K562 (cell line): ENCODE measurements around the gene CALR3. TPM values are rescaled to one million over a fixed set of nuclear protein-coding genes. Genes with fewer than 3 reads are reported as not detected.

ENCODE experiments used
- ATAC-seq: fragments of 200-7000 bp; cut with Tn5 transposase; 3 replicates; pipeline ENCODE4 v1.9.1; 2020; ENCODE audit warnings: moderate library complexity
- BruUV-seq: library from RNA; stranded (reverse); fragments of 400-500 nt; replicated peaks from 2 replicates; lab custom pipeline; 2021; lab: Mats Ljungman, UMichigan
- CTCF ChIA-PET: fragments of 300-600 bp; formaldehyde crosslinking; extraction: SDS; loops from one replicate; lab custom pipeline; 2021; ENCODE audit warnings: low intra/inter-chr PET ratio; lab: Yijun Ruan, JAX
- POLR2A ChIA-PET: fragments of 300-600, 350-650 bp; sonication (Branson Sonifier 250); formaldehyde crosslinking; extraction: SDS; loops from one replicate; lab custom pipeline; 2021; ENCODE audit warnings: antibody characterized with exemption, inconsistent platforms; lab: Yijun Ruan, JAX
- DNase-seq, 4 experiments: peaks; one replicate each; pipeline versions ENCODE4 v3.0.0 to v3.0.0-alpha.2; 2011 to 2018; ENCODE audit warnings: low spot score in 3 of 4, mixed read lengths in 3 of 4; ENCODE audit errors: extremely low read depth in 1 of 4
- FAIRE-seq: peaks from 2 replicates; lab custom pipeline; 2011; peaks lifted over from hg19 to GRCh38; lab: Jason Lieb, UNC
- H2AFZ ChIP-seq: 2 replicates; pipeline ENCODE4 v1.6.0; 2011; ENCODE audit warnings: low read depth, low read length, control low read depth, inconsistent platforms
- H3K27ac ChIP-seq: fragments of 200-600 bp; 3 replicates; pipeline ENCODE4 v1.8.0; 2011; ENCODE audit warnings: low read depth, mild to moderate bottlenecking, control low read depth, inconsistent platforms, low read length, moderate library complexity, mixed read lengths; ENCODE audit errors: extremely low read depth
- H3K27me3 ChIP-seq, 2 experiments: fragments of 300-600 bp in 1 of 2; 2 replicates in 1 of 2; 3 replicates in 1 of 2; pipeline versions ENCODE4 v1.6.0 to v1.8.0; 2011; ENCODE audit warnings: inconsistent platforms in 2 of 2, low read length in 2 of 2, mild to moderate bottlenecking in 1 of 2, mixed read lengths in 1 of 2, moderate library complexity in 1 of 2; ENCODE audit not compliant: control insufficient read depth in 2 of 2, insufficient read depth in 2 of 2
- H3K36me3 ChIP-seq: fragments of 300-600 bp; 3 replicates; pipeline ENCODE4 v1.8.0; 2011; ENCODE audit warnings: mild to moderate bottlenecking, low read length, inconsistent platforms; ENCODE audit not compliant: control insufficient read depth, insufficient read depth
- H3K4me1 ChIP-seq, 2 experiments: fragments of 200-600 bp in 1 of 2; replicated peaks in 1 of 2; 2 replicates in 1 of 2; 3 replicates in 1 of 2; pipeline versions ENCODE4 v1.5.1 to v1.8.0; 2011; ENCODE audit warnings: inconsistent platforms in 2 of 2, low read length in 2 of 2, mild to moderate bottlenecking in 1 of 2, mixed read lengths in 1 of 2, moderate library complexity in 1 of 2; ENCODE audit not compliant: control insufficient read depth in 2 of 2, insufficient read depth in 2 of 2
- H3K4me2 ChIP-seq: 2 replicates; pipeline ENCODE4 v1.6.1; 2011; ENCODE audit warnings: low read length, control low read depth, inconsistent platforms, mixed read lengths; ENCODE audit not compliant: insufficient read depth
- H3K4me3 ChIP-seq: fragments of 200-600 bp; sonication (generic), shearing (Covaris generic); 2 replicates; pipeline ENCODE4 v1.5.1; 2016; ENCODE audit warnings: control low read depth, inconsistent platforms
- H3K79me2 ChIP-seq: fragments of 200-600 bp; 3 replicates; pipeline ENCODE4 v1.8.0; 2011; ENCODE audit warnings: low read length, inconsistent platforms; ENCODE audit not compliant: control insufficient read depth, insufficient read depth
- H3K9ac ChIP-seq, 2 experiments: 2 replicates each; pipeline versions ENCODE4 v1.6.0 to v1.6.1; 2011; ENCODE audit warnings: low read depth in 2 of 2, low read length in 2 of 2, control low read depth in 1 of 2, inconsistent platforms in 1 of 2, mild to moderate bottlenecking in 1 of 2, mixed read lengths in 1 of 2; ENCODE audit not compliant: insufficient read depth in 1 of 2
- H3K9me1 ChIP-seq: one replicate; pipeline ENCODE4 v1.6.0; 2011; ENCODE audit warnings: inconsistent platforms, mild to moderate bottlenecking, low read length, moderate library complexity; ENCODE audit not compliant: control insufficient read depth, insufficient read depth
- H3K9me3 ChIP-seq: replicated peaks from 2 replicates; pipeline ENCODE4 v1.5.1; 2011; ENCODE audit warnings: low read depth, low read length, inconsistent platforms; ENCODE audit not compliant: control insufficient read depth, insufficient read depth
- H4K20me1 ChIP-seq: replicated peaks from 2 replicates; pipeline ENCODE4 v1.6.1; 2011; ENCODE audit warnings: low read length, inconsistent platforms, mixed read lengths; ENCODE audit not compliant: control insufficient read depth, insufficient read depth
- MEF2A ChIP-seq: IDR thresholded peaks from 2 replicates; pipeline ENCODE4 v1.6.1; 2011; ENCODE audit warnings: low read depth, mild to moderate bottlenecking, low read length, moderate library complexity; ENCODE audit not compliant: control insufficient read depth
- POLR2G ChIP-seq: fragments of 200-400 bp; formaldehyde crosslinking; IDR thresholded peaks from 2 replicates; pipeline ENCODE4 v1.6.1; 2017; ENCODE audit warnings: low read depth, mild to moderate bottlenecking, antibody characterized with exemption, low read length, moderate library complexity
- ZNF668 ChIP-seq: fragments of 250-450 bp; sonication (Bioruptor Pico); IDR thresholded peaks from 2 replicates; pipeline ENCODE4 v1.8.0; 2022; ENCODE audit warnings: mild to moderate bottlenecking, inconsistent platforms
- WGBS: fragments of 100-300 bp; shearing (Covaris generic); methylation state at CpG from one replicate; pipeline ENCODE4 v1.1.6; 2016; ENCODE audit warnings: low coverage, mixed read lengths; ENCODE audit not compliant: insufficient coverage; ENCODE audit errors: missing lambda C conversion rate; 5-methylcytosine and 5-hydroxymethylcytosine counted together
- in situ Hi-C: fragments of 300-500 bp; cut with MboI; formaldehyde crosslinking; loops from 4 replicates; pipeline ENCODE4 v1.15.0; 2018; ENCODE audit warnings: inconsistent platforms, mixed read lengths
- intact Hi-C: fragments of 100-400 bp; cut with micrococcal nuclease; formaldehyde crosslinking; loops from 2 replicates; pipeline ENCODE4 v1.14.2; 2022
- polyA plus RNA-seq, 8 experiments: library from polyadenylated mRNA; depleted of rRNA in 4 of 8; stranded (reverse) in 5 of 8; unstranded in 3 of 8; fragments of >200 nt; fragmentation: Nextera tagmentation in 2 of 8; fragmentation: Illumina TruSeq in 1 of 8; extraction: Ambion mirVana in 2 of 8; extraction: Trizol in 1 of 8; gene quantifications; 2 replicates each; pipeline versions ENCODE4 v1.2.1 to v1.2.3, GENCODE V29; 2011 to 2014; ENCODE audit warnings: inconsistent platforms in 1 of 8, missing spikeins in 1 of 8
- total RNA-seq, 7 experiments: library from RNA; depleted of rRNA in 6 of 7; stranded (reverse); fragments of >200 nt in 6 of 7; fragmentation: Illumina TruSeq in 2 of 7; extraction: Trizol in 2 of 7; gene quantifications; 2 replicates each; pipeline versions ENCODE4 v1.2.1 to v1.2.3, GENCODE V29; 2011 to 2021; ENCODE audit warnings: low replicate concordance in 1 of 7
- TF ChIP-seq, protein P1 (sequence below): sonication (generic); formaldehyde crosslinking; IDR thresholded peaks from 2 replicates; pipeline ENCODE4 v1.8.0; 2022; ENCODE audit warnings: mild to moderate bottlenecking, missing genetic modification reagents

The CALR3 gene
- total and polyA plus RNA-seq, 9 of the 15 experiments (the other 6 are each of a cell fraction or from before 2014, with no cell fraction given) = 0.15 to 0.41 (median 0.22) TPM; not detected in 4

DNA sequence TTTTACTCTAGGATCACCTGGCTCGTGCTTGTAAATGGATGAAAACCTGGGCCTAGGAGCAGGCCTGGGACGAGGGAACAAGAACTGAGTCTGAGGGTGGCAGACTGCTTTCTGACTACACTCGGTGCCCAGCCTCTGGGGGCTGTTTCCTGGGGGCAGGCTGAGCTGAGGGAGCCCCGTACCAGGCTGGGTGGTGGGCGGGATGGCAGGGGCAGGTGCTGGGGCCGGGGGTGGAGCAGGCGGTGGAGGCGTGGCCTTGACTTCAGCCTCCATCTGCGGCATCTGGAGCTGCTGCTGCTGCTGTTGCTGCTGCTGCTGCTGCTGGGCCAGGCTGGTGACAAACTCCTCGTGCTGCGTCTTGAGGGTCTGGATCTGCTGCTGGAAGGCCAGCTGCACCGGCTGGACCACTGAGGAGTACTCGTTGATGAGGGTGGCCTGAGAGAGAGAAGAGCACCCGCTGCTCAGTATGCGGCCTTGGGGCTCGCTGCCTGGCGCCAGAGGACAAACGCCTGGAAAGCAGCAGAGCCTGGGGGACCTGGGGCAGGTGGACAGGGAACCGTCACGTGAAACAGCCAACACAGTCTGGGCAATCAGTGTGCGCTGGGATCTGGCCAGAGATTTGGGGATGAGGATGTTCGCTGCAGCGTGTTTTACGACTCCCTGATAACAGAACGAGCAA, 33.6 kb upstream of the CALR3 start:
- in situ Hi-C loops = no loop called here
- Histone ChIP-seq H3K4me2 (no peak overlapping the region), H3K4me1 (peaks cover 0 to 16% of the 10 kb centered on the region in 2 experiments; a peak in 1 of 5 replicates), H3K79me2 (no peaks in the 10 kb centered on the region), H3K9me3 (no peaks in the 10 kb centered on the region), H3K27me3 (no peaks in the 10 kb centered on the region), H2AFZ (no peak overlapping the region), H4K20me1 (peaks cover 3% of the 10 kb centered on the region; the same call in 1 of the 2 replicates), H3K9me1 (no peaks in the 10 kb centered on the region), H3K27ac (no peak overlapping the region), H3K36me3 (peaks cover 99% of the 10 kb centered on the region; the same call in 2 of the 3 replicates), H3K4me3 (no peak overlapping the region), H3K9ac (peak overlapping the region in 1 of 2 experiments; percentile 64; a peak in 1 of 4 replicates)
- no TSS peak for BruUV-seq
- 91% methylated on average over 17 of the region's 25 CpGs for WGBS
- TF ChIP-seq POLR2G (peak; percentile 55), ZNF668 (CRISPR knock-in tag) (no peak), MEF2A (no peak)
- TF ChIP-seq, protein P1, sequence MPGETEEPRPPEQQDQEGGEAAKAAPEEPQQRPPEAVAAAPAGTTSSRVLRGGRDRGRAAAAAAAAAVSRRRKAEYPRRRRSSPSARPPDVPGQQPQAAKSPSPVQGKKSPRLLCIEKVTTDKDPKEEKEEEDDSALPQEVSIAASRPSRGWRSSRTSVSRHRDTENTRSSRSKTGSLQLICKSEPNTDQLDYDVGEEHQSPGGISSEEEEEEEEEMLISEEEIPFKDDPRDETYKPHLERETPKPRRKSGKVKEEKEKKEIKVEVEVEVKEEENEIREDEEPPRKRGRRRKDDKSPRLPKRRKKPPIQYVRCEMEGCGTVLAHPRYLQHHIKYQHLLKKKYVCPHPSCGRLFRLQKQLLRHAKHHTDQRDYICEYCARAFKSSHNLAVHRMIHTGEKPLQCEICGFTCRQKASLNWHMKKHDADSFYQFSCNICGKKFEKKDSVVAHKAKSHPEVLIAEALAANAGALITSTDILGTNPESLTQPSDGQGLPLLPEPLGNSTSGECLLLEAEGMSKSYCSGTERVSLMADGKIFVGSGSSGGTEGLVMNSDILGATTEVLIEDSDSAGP = no peak
- ATAC-seq (no peak), FAIRE-seq (no peak), DNase-seq (peak in 2 of 4 experiments; percentile 8 to 20)
- intact Hi-C loops = no loop called here
- CTCF ChIA-PET = no interaction called here
- POLR2A ChIA-PET = interaction anchor here (1.1 kb wide), 1 partner anchor 11 kb away, joined by 4 read pairs; no protein-coding TSS in a partner anchor
